GM12873 (cell line): ENCODE results near the gene RBM46.

Source experiments
- TF ChIP-seq, protein P1 (sequence below): IDR thresholded peaks from 2 replicates; pipeline ENCODE4 v1.5.1; 2012; ENCODE audit warnings: low read depth, mild to moderate bottlenecking, moderate library complexity, low read length, control low read depth; ENCODE audit not compliant: insufficient read depth; ENCODE audit errors: missing control alignments

The RBM46 gene, protein sequence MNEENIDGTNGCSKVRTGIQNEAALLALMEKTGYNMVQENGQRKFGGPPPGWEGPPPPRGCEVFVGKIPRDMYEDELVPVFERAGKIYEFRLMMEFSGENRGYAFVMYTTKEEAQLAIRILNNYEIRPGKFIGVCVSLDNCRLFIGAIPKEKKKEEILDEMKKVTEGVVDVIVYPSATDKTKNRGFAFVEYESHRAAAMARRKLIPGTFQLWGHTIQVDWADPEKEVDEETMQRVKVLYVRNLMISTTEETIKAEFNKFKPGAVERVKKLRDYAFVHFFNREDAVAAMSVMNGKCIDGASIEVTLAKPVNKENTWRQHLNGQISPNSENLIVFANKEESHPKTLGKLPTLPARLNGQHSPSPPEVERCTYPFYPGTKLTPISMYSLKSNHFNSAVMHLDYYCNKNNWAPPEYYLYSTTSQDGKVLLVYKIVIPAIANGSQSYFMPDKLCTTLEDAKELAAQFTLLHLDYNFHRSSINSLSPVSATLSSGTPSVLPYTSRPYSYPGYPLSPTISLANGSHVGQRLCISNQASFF

DNA sequence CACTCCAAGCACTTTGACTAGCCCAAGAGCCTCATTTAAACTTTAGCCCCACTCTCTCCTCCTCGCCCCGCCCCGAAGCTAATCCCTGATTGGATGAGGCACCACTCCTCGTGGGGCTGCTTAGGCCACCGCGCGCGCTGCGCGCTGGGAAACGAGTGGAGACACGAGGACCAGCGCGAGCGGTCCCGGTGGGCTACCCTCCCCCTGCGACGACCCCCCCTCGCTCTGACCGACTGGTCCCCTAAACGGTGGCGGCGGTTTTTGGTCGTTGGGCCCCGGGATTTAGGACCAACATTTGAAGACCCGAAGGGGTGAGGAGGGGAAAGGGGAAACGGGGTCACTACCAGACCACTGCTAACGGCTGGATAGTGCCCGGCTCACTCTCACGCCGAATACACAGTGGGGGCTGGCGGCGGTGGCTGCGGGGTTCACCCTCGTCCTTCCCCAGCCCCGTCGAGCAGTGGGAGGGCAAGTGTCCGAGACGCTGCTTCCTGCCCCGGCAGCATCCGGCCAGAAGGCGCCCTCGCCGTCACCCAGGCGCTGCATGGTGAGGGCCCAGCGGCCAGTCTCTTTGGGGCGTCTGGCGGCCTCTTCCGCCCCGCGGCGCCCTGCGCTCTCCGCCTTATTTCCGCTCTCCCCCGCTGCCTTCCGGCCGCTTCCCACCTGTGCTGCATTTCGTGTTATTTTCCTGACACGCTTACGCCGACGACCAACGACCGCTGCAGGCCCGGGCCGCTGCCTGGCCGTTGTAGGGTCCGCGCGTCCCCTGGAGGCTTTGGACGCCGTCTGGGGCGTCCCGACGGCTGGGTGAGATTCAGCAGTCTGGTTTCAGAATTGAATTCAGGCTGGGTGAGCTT lies at the start of gene RBM46:
RBM46 (plus strand) TSS at position 147 of the 857 bp plus-strand sequence. CDS start 15,481 bp downstream, outside the sequence.
- TF ChIP-seq, protein P1, sequence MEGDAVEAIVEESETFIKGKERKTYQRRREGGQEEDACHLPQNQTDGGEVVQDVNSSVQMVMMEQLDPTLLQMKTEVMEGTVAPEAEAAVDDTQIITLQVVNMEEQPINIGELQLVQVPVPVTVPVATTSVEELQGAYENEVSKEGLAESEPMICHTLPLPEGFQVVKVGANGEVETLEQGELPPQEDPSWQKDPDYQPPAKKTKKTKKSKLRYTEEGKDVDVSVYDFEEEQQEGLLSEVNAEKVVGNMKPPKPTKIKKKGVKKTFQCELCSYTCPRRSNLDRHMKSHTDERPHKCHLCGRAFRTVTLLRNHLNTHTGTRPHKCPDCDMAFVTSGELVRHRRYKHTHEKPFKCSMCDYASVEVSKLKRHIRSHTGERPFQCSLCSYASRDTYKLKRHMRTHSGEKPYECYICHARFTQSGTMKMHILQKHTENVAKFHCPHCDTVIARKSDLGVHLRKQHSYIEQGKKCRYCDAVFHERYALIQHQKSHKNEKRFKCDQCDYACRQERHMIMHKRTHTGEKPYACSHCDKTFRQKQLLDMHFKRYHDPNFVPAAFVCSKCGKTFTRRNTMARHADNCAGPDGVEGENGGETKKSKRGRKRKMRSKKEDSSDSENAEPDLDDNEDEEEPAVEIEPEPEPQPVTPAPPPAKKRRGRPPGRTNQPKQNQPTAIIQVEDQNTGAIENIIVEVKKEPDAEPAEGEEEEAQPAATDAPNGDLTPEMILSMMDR: no peak

- TF ChIP-seq, protein P1: no peak
Measured at GRCh38 chr4:154731756-154732155, 49.3 kb upstream of the RBM46 start.

DNA sequence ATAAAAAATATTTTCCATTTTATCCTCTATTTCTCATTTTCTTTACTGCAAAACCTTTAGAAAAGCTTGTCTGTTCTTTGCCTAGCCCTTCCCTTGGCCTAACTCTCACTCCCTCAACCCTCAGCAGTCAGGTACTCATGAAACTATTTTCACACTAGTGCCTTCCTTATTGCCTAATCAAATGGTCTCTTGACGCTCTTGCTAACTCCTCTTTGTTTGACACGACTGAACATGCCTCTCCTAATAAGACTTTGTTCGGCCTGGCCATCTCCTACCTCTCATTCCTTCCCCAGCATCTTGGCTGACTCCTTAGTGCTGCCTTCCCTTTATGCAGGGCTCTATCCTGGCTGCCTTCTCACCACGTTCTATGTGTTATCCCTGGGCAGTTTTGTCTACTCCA lies 48.4 kb upstream of the RBM46 start:
- TF ChIP-seq, protein P1: no peak

- TF ChIP-seq, protein P1: no peak
Measured at GRCh38 chr4:154736770-154737169, 44.3 kb upstream of the RBM46 start.

DNA sequence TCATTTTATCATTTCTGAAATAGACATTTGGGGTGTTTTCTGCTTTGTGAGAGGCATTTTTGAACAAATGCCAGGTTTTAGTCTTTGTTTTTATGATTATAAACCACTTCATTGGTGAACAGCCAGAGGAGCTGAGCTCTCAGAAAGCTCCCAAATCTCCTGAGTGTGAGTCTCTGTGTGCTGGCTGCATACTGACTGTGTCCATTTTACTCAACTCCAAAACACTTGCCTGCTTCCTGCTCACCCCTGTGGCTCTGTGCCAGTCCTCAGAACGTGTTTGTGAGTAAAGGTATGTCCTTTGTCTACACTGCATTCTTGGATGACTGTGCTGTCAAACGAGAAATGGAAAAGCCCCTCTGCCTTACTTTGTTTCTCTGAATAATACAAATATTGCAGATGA lies 42.6 kb upstream of the RBM46 start:
- TF ChIP-seq, protein P1: no peak

GRCh38 chr4:154739111-154739510 lies 42.0 kb upstream of the RBM46 start:
- TF ChIP-seq, protein P1: no peak

DNA sequence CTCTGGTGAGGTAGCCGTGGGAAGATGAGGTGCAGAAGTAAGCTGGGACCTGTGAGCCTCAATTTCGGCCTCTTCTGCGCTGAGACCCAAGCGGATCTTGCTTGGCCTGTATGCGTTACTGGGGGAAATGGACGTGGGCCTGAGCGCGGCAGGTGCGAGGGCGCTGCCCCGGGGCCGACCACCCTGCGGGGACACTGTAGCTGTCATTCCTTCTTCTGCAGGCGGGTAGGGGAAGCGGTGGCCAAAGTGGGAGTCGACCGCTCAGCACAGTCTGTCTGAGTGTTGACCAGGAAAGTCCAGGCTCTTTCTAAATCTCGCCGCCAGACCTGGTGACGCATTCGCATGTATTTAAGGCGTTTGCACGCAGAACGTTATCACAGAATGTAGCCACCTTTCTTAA lies 40.6 kb upstream of the RBM46 start:
- TF ChIP-seq, protein P1: no peak
